ENCODE results near the gene CSNK1G3. TPM values are rescaled to one million over a fixed set of nuclear protein-coding genes. Genes with fewer than 3 reads are reported as not detected.

The CSNK1G3 gene
- total RNA-seq, 2 donors from 2014 or later, result 22.4 to 22.6 TPM

DNA sequence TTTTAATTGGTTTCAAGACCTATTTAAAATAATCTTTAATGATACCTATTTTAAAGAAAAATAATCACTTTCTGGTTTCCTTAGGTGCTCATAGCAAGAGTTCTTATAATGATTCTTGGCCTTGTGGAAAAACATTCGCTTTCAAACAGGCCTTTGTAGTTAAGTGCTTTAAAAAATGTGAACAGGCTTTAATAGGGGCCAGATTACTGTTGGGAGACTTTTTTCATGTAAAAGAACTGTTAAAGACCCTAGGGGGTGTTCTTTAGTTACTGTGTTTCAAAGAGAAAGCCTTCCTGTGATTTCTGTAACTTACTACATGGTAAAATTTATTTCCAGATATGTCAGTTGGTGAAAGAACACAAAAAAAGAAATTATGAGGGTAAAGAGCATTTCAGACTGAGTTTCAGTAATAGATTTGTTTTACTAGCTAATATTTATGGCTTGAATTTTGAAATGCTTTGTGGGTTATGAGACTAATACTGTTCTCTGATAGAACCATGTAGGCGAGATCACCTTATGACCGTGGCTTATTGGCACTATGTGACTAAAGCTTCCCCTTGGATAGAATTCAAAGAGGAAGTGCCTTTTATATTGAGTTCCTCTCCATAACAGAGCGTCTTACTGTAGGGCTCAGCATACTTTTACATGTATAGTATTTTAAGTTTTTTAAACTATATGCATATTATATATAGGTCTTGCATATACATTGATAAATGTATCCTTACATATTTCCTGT lies 70.7 kb downstream of the CSNK1G3 start:
- DNase-seq (no peak), ATAC-seq (no peak)
- WGBS, 2 donors, result 86 to 91% methylated on average over 4 of the region's 4 CpGs
- H3K27ac ChIP-seq, result no peak overlapping the region
- H3K4me3 ChIP-seq, result no peak overlapping the region
- no peaks in the 10 kb centered on the region for H3K27me3 ChIP-seq
- intact Hi-C loops (cut with DNase I), result no loop called here
- H3K9me3 ChIP-seq, result no peaks in the 10 kb centered on the region
- TF ChIP-seq, protein P1, sequence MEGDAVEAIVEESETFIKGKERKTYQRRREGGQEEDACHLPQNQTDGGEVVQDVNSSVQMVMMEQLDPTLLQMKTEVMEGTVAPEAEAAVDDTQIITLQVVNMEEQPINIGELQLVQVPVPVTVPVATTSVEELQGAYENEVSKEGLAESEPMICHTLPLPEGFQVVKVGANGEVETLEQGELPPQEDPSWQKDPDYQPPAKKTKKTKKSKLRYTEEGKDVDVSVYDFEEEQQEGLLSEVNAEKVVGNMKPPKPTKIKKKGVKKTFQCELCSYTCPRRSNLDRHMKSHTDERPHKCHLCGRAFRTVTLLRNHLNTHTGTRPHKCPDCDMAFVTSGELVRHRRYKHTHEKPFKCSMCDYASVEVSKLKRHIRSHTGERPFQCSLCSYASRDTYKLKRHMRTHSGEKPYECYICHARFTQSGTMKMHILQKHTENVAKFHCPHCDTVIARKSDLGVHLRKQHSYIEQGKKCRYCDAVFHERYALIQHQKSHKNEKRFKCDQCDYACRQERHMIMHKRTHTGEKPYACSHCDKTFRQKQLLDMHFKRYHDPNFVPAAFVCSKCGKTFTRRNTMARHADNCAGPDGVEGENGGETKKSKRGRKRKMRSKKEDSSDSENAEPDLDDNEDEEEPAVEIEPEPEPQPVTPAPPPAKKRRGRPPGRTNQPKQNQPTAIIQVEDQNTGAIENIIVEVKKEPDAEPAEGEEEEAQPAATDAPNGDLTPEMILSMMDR (IDR thresholded peaks at IDR 0.05), result no peak
- no peak for TF ChIP-seq POLR2A (IDR thresholded peaks at IDR 0.05)
- no peaks in the 10 kb centered on the region for H3K36me3 ChIP-seq (replicated peaks in 1 of 2; ENCODE audit: insufficient read depth in 1 of 2, low read depth in 2 of 2)
- H3K4me1 ChIP-seq, result no peaks in the 10 kb centered on the region

DNA sequence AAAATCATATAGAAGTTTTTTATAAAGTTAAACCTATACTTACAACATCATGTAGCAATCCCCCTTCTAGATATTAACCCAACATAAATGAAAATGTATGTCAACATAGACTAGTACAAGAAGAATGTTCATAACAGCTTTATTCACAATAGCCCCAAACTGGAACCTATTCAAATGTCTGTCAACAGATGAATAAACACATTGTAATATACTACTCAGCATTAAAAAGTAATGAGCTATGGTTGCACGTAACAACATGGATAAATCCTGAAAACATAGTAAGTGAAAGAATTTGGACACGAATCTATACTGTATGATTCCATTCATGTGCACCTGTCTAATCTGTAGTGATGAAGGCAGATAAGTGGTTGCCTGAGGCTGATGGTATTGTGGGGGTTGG lies 73.9 kb downstream of the CSNK1G3 start:
- ATAC-seq (no peak), DNase-seq (no peak)
- no peaks in the 10 kb centered on the region for H3K4me1 ChIP-seq
- intact Hi-C loops (cut with DNase I), result no loop called here
- no peak overlapping the region for H3K27ac ChIP-seq
- H3K36me3 ChIP-seq (replicated peaks in 1 of 2; ENCODE audit: insufficient read depth in 1 of 2, low read depth in 2 of 2), result no peaks in the 10 kb centered on the region
- 85 to 90% methylated on average over 2 of the region's 2 CpGs for WGBS, 2 donors
- no peaks in the 10 kb centered on the region for H3K27me3 ChIP-seq
- H3K9me3 ChIP-seq, result no peaks in the 10 kb centered on the region
- H3K4me3 ChIP-seq, result no peak overlapping the region
- TF ChIP-seq, protein P1 (IDR thresholded peaks at IDR 0.05), result no peak
- TF ChIP-seq POLR2A (IDR thresholded peaks at IDR 0.05), result no peak

DNA sequence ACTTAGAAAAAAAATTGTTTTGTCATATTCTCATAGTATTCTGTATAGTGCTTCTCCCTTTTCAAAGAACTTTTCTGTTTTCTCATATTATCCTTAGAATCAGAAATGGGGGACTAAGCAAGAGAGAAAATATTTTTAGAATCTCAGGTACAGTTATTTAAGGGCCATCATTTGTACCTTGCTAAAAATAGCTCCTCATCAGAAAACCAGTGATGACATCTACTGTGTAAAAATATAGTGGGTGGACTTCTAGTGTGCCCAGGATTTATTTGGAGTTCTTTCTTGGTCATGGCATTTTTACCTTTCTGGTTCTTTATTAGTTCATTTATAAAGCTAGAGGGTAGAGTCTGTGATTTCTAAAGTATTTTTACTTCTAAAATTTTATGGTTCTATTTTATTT lies 82.5 kb downstream of the CSNK1G3 start:
- ATAC-seq (no peak), DNase-seq (no peak)
- Histone ChIP-seq H3K4me3 (no peak overlapping the region), H3K4me1 (no peaks in the 10 kb centered on the region), H3K36me3 (replicated peaks in 1 of 2; ENCODE audit: insufficient read depth in 1 of 2, low read depth in 2 of 2) (no peaks in the 10 kb centered on the region), H3K27ac (no peak overlapping the region), H3K9me3 (no peaks in the 10 kb centered on the region), H3K27me3 (no peaks in the 10 kb centered on the region)
- intact Hi-C loops (cut with DNase I), result no loop called here
- TF ChIP-seq, protein P1 (IDR thresholded peaks at IDR 0.05), result no peak
- no peak for TF ChIP-seq POLR2A (IDR thresholded peaks at IDR 0.05)

DNA sequence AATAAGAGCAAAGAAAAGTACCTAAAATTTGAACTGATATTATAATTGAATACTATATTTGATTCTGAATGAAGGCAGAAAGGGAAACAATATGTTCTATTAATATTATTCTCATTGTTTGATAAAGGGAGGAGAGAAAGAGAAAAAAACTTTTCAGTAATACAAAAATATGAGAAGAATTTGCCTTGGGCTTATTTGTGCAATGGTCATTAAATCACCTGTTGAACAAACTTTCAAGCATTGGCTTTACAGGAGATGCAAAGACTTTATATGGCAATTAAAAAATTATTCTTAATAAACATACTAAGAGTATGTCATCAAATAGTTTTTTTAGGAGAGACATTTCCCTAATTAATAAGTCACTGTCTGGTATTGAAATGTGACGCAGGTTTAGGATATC lies 85.0 kb downstream of the CSNK1G3 start:
- no peak overlapping the region for H3K27ac ChIP-seq
- H3K4me3 ChIP-seq, result no peak overlapping the region
- no peak for ATAC-seq
- no peaks in the 10 kb centered on the region for H3K36me3 ChIP-seq (replicated peaks in 1 of 2; ENCODE audit: insufficient read depth in 1 of 2, low read depth in 2 of 2)
- H3K27me3 ChIP-seq, result no peaks in the 10 kb centered on the region
- TF ChIP-seq, protein P1 (IDR thresholded peaks at IDR 0.05), result no peak
- TF ChIP-seq POLR2A (IDR thresholded peaks at IDR 0.05), result no peak
- intact Hi-C loops (cut with DNase I), result no loop called here
- H3K4me1 ChIP-seq, result no peaks in the 10 kb centered on the region
- DNase-seq, result no peak
- WGBS, 2 donors, result 98 to 100% methylated on average over 1 of the region's 1 CpG
- no peaks in the 10 kb centered on the region for H3K9me3 ChIP-seq
